HepG2 (cell line): Measurements from ENCODE around the gene MYH9. TPM values are rescaled to one million over a fixed set of nuclear protein-coding genes. Genes with fewer than 3 reads are reported as not detected.

ENCODE experiments used
- BATF2 ChIP-seq: sonication (generic); formaldehyde crosslinking; IDR thresholded peaks from 2 replicates; pipeline ENCODE4 v1.8.0; 2022; ENCODE audit warnings: mild to moderate bottlenecking, missing genetic modification reagents, moderate library complexity
- CEBPG ChIP-seq: IDR thresholded peaks from 2 replicates; pipeline ENCODE4 v1.6.1; 2016
- CENPBD1 ChIP-seq: sonication (generic); formaldehyde crosslinking; IDR thresholded peaks from 2 replicates; pipeline ENCODE4 v1.8.0; 2022; ENCODE audit warnings: missing genetic modification reagents, low read depth, mild to moderate bottlenecking, borderline replicate concordance
- DMTF1 ChIP-seq: sonication (generic); formaldehyde crosslinking; IDR thresholded peaks from 2 replicates; pipeline ENCODE4 v1.4.0; 2020; ENCODE audit warnings: mild to moderate bottlenecking, missing genetic modification reagents
- DPF2 ChIP-seq: sonication (generic); formaldehyde crosslinking; IDR thresholded peaks from 2 replicates; pipeline ENCODE4 v1.4.0; 2020; ENCODE audit warnings: mild to moderate bottlenecking, low read depth, missing genetic modification reagents, borderline replicate concordance
- FOXM1 ChIP-seq: sonication (generic); formaldehyde crosslinking; IDR thresholded peaks from 2 replicates; pipeline ENCODE4 v1.5.0; 2020; ENCODE audit warnings: missing genetic modification reagents
- PRDM10 ChIP-seq: sonication (generic); formaldehyde crosslinking; IDR thresholded peaks from 2 replicates; pipeline ENCODE4 v1.4.0; 2020; ENCODE audit warnings: low read depth, missing genetic modification reagents
- SKIL ChIP-seq: sonication (generic); formaldehyde crosslinking; IDR thresholded peaks from 2 replicates; pipeline ENCODE4 v1.8.0; 2022; ENCODE audit warnings: missing genetic modification reagents, mild to moderate bottlenecking, moderate library complexity, borderline replicate concordance
- STAT5B ChIP-seq: sonication (generic); formaldehyde crosslinking; IDR thresholded peaks from 2 replicates; pipeline ENCODE4 v1.4.0; 2020; ENCODE audit warnings: missing genetic modification reagents
- U2AF1 ChIP-seq: fragments of 200-400 bp; formaldehyde crosslinking; optimal IDR thresholded peaks from 2 replicates; pipeline ENCODE3; 2017; ENCODE audit warnings: mild to moderate bottlenecking, low read depth, low read length
- USF2 ChIP-seq, 2 experiments: sonication (generic) in 1 of 2; formaldehyde crosslinking in 1 of 2; IDR thresholded peaks; 2 replicates each; pipeline versions ENCODE4 v1.5.1 to v1.6.1; 2011 to 2020; ENCODE audit warnings: borderline replicate concordance in 1 of 2, low read depth in 1 of 2, low read length in 1 of 2, mild to moderate bottlenecking in 1 of 2, missing genetic modification reagents in 1 of 2, moderate library complexity in 1 of 2
- ZNF282 ChIP-seq: fragments of 450-650 bp; IDR thresholded peaks from 2 replicates; pipeline ENCODE4 v1.6.1; 2018; ENCODE audit not compliant: partially characterized antibody
- ZNF709 ChIP-seq: sonication (generic); formaldehyde crosslinking; IDR thresholded peaks from 2 replicates; pipeline ENCODE4 v1.5.0; 2020; ENCODE audit warnings: mild to moderate bottlenecking, missing genetic modification reagents
- polyA plus RNA-seq, 8 experiments: library from polyadenylated mRNA; depleted of rRNA in 3 of 8; stranded (reverse) in 7 of 8; unstranded in 1 of 8; fragments of >200 nt; fragmentation: Illumina TruSeq in 4 of 8; extraction: Trizol in 4 of 8; gene quantifications; 2 replicates each; pipeline versions ENCODE4 v1.2.1 to v1.2.3, GENCODE V29; 2011 to 2016; ENCODE audit warnings: low read depth in 4 of 8, missing spikeins in 1 of 8, mixed read lengths in 1 of 8; ENCODE audit not compliant: insufficient read depth in 1 of 8
- total RNA-seq, 5 experiments: library from RNA; depleted of rRNA; stranded (reverse); fragments of >200 nt; fragmentation: Illumina TruSeq; extraction: Trizol; gene quantifications; 2 replicates each; pipeline ENCODE4 v1.2.3, GENCODE V29; 2016; ENCODE audit warnings: low read depth in 1 of 5

MYH9 gene
- total and polyA plus RNA-seq, 2 of the 13 experiments (the other 11 are each of a cell fraction or from before 2014, with no cell fraction given): 50.7 to 98.5 TPM

- TF ChIP-seq DPF2 (CRISPR knock-in tag) (peak; percentile 91), CEBPG (peak; percentile 84), DMTF1 (no peak), ZNF709 (CRISPR knock-in tag) (no peak), U2AF1 (peak; percentile 45), CENPBD1 (no peak), USF2 (IDR thresholded peaks at IDR 0.05; ENCODE audit: low read depth, low read length) (peak; percentile 87), USF2 (CRISPR knock-in tag; IDR thresholded peaks at IDR 0.05; ENCODE audit: borderline replicate concordance) (peak; percentile 93), BATF2 (CRISPR knock-in tag) (no peak), STAT5B (CRISPR knock-in tag) (no peak), PRDM10 (CRISPR knock-in tag) (peak; percentile 85), ZNF282 (no peak), FOXM1 (CRISPR knock-in tag) (no peak), SKIL (CRISPR knock-in tag) (peak; percentile 98)
Measured at GRCh38 chr22:36419177-36419911, 31.6 kb upstream of the MYH9 start (continued).
